ENCODE measurements around the gene SLC2A9.
"Not testable (repeated sequence)": the region's sequence is repeated elsewhere in the genome, so short reads cannot be mapped to it uniquely, and the experiment has no call there.

SLC2A9 gene

GRCh38 chr4:9923195-9923812, 98.0 kb downstream of the SLC2A9 start:
- no peak for DNase-seq

GRCh38 chr4:9921326-9921725, 100.0 kb downstream of the SLC2A9 start:
- DNase-seq, result no peak

GRCh38 chr4:9920029-9920428, 101.3 kb downstream of the SLC2A9 start:
- no peak for DNase-seq

GRCh38 chr4:9919047-9919446, 102.2 kb downstream of the SLC2A9 start:
- DNase-seq, result no peak

- DNase-seq, result no peak
These were observed 102.8 kb downstream of the SLC2A9 start for GRCh38 chr4:9918484-9918883.

- no peak for DNase-seq
These were observed 104.4 kb downstream of the SLC2A9 start for GRCh38 chr4:9916937-9917336.

GRCh38 chr4:9916346-9916745, 105.0 kb downstream of the SLC2A9 start:
- no peak for DNase-seq

GRCh38 chr4:9913846-9914245, 107.5 kb downstream of the SLC2A9 start:
- DNase-seq, result no peak

- DNase-seq, result no peak
These were observed 114.3 kb downstream of the SLC2A9 start for GRCh38 chr4:9906996-9907395.

GRCh38 chr4:9904976-9905587, 116.2 kb downstream of the SLC2A9 start:
- no peak for DNase-seq

- peak in 1 of 2 experiments; percentile 41 for DNase-seq
These were observed 118.0 kb downstream of the SLC2A9 start for GRCh38 chr4:9903317-9903716.

GRCh38 chr4:9901257-9901656, 120.0 kb downstream of the SLC2A9 start:
- DNase-seq, result no peak

GRCh38 chr4:9900633-9901032, 120.7 kb downstream of the SLC2A9 start:
- not testable (repeated sequence) for DNase-seq

- DNase-seq, result no peak
These were observed 121.8 kb downstream of the SLC2A9 start for GRCh38 chr4:9899306-9900055.

GRCh38 chr4:9898596-9899305, 122.5 kb downstream of the SLC2A9 start:
- DNase-seq, result no peak

- DNase-seq, result no peak
These were observed 126.0 kb downstream of the SLC2A9 start for GRCh38 chr4:9895333-9895705.

GRCh38 chr4:9894644-9895332, 126.5 kb downstream of the SLC2A9 start:
- no peak for DNase-seq

- no peak for DNase-seq
These were observed 127.8 kb downstream of the SLC2A9 start for GRCh38 chr4:9893329-9894108.

- DNase-seq, result no peak
These were observed 129.6 kb downstream of the SLC2A9 start for GRCh38 chr4:9891740-9892139.

GRCh38 chr4:9891056-9891455, 130.2 kb downstream of the SLC2A9 start:
- no peak for DNase-seq

- no peak for DNase-seq
These were observed 132.0 kb downstream of the SLC2A9 start for GRCh38 chr4:9889306-9889705.

- no peak for DNase-seq
These were observed 135.3 kb downstream of the SLC2A9 start for GRCh38 chr4:9885958-9886357.
